Panc1 (cell line): ENCODE data around the gene DAPK2.

Source experiments
- POLR2AphosphoS5 ChIP-seq: IDR thresholded peaks from 2 replicates; pipeline ENCODE4 v1.6.1; 2012; ENCODE audit warnings: mild to moderate bottlenecking, low read depth, low read length, moderate library complexity
- SIN3A ChIP-seq: IDR thresholded peaks from 2 replicates; pipeline ENCODE4 v1.6.1; 2012; ENCODE audit warnings: low read depth, mild to moderate bottlenecking, low read length, moderate library complexity, borderline replicate concordance; ENCODE audit not compliant: insufficient read depth
- TCF7L2 ChIP-seq: IDR thresholded peaks from 2 replicates; pipeline ENCODE4 v1.6.1; 2011; ENCODE audit warnings: mild to moderate bottlenecking, low read depth, low read length, inconsistent platforms
- TF ChIP-seq, protein P1 (sequence below): fragments of 450-650 bp; IDR thresholded peaks from 2 replicates; pipeline ENCODE4 v1.5.1; 2017; ENCODE audit warnings: mild to moderate bottlenecking
- TF ChIP-seq, protein P2 (sequence below), 2 experiments: IDR thresholded peaks; 2 replicates each; pipeline ENCODE4 v1.6.1; 2011 to 2012; ENCODE audit warnings: low read depth in 2 of 2, control low read depth in 1 of 2, low read length in 1 of 2, mild to moderate bottlenecking in 1 of 2, moderate library complexity in 1 of 2; ENCODE audit not compliant: insufficient read depth in 1 of 2

DNA sequence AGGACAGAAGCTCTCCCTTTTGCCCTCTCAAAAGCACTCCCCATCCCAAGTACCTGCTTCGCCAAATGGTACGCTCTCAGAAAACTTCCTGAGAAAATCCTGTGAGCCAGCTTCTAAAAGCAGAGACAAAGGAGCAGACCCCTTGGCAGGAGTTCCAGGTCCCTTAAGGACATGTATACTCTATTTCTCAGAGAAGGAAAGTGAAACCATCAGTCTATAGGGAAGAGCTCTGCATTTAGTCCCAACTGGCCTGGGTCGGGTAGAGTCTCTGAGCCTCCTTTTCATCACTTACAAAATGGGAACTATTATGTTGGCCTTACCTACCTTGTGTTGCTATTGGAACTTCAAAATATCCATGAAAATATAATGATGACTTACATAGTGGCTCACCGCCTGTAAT, 19.7 kb downstream of the DAPK2 start:
- TF ChIP-seq, protein P1, sequence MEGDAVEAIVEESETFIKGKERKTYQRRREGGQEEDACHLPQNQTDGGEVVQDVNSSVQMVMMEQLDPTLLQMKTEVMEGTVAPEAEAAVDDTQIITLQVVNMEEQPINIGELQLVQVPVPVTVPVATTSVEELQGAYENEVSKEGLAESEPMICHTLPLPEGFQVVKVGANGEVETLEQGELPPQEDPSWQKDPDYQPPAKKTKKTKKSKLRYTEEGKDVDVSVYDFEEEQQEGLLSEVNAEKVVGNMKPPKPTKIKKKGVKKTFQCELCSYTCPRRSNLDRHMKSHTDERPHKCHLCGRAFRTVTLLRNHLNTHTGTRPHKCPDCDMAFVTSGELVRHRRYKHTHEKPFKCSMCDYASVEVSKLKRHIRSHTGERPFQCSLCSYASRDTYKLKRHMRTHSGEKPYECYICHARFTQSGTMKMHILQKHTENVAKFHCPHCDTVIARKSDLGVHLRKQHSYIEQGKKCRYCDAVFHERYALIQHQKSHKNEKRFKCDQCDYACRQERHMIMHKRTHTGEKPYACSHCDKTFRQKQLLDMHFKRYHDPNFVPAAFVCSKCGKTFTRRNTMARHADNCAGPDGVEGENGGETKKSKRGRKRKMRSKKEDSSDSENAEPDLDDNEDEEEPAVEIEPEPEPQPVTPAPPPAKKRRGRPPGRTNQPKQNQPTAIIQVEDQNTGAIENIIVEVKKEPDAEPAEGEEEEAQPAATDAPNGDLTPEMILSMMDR, result no peak
- TF ChIP-seq, protein P2, sequence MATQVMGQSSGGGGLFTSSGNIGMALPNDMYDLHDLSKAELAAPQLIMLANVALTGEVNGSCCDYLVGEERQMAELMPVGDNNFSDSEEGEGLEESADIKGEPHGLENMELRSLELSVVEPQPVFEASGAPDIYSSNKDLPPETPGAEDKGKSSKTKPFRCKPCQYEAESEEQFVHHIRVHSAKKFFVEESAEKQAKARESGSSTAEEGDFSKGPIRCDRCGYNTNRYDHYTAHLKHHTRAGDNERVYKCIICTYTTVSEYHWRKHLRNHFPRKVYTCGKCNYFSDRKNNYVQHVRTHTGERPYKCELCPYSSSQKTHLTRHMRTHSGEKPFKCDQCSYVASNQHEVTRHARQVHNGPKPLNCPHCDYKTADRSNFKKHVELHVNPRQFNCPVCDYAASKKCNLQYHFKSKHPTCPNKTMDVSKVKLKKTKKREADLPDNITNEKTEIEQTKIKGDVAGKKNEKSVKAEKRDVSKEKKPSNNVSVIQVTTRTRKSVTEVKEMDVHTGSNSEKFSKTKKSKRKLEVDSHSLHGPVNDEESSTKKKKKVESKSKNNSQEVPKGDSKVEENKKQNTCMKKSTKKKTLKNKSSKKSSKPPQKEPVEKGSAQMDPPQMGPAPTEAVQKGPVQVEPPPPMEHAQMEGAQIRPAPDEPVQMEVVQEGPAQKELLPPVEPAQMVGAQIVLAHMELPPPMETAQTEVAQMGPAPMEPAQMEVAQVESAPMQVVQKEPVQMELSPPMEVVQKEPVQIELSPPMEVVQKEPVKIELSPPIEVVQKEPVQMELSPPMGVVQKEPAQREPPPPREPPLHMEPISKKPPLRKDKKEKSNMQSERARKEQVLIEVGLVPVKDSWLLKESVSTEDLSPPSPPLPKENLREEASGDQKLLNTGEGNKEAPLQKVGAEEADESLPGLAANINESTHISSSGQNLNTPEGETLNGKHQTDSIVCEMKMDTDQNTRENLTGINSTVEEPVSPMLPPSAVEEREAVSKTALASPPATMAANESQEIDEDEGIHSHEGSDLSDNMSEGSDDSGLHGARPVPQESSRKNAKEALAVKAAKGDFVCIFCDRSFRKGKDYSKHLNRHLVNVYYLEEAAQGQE (IDR thresholded peaks at IDR 0.05; ENCODE audit: insufficient read depth in 1 of 2, low read depth in 2 of 2, low read length in 1 of 2), result no peak
- TF ChIP-seq POLR2AphosphoS5 (no peak), SIN3A (no peak), TCF7L2 (no peak)
